8988T (cell line): ENCODE data around the gene MAPK8.

ENCODE experiments used
- DNase-seq: peaks from one replicate; pipeline ENCODE4 v3.0.0; 2011

The MAPK8 gene

DNA sequence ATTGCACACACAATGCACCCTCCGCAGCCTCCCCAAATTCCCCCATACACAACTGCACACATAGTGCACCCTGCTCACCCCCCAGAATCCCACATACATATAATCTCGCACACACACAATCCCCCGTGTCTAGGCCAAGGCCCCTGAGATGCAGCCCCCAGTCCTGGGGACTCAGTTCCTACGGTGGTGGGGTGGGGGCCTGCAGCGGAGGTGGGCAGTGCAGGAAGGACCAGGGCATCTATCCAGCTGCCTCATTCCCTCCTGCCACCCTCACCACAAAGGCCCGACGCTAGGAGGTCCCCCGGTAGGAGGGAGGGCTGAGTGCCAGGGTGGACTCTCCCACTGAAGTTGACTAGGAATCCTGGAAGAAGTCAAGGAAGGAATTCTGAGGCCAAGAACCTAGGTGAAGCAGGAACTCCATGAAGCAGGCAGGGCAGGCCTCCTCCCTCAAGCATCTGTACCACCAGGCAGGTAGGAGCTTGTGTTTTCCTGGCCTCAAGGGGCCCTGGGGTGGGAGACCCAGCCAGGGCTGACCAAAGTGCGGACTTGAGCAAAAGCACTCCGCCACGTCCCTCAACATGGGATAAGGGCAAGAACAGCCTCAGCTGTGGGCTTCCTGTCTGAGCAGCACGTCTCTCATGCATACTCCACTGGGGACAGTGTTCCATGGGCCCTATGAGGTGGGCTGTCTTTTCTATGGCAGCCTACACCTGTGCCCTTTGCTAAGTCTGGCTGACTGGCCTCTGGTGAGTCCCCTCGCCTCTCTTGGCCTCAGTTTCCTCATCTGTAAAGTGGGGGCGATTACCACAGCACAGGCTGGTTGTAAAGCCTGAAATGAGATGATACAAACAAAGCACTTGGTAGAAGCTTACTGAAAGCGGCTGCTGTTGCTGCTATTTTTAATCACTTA is 145.7 kb downstream of the MAPK8 start:
- DNase-seq = no peak

- no peak for DNase-seq
Measured at GRCh38 chr10:48452879-48453412, 146.5 kb downstream of the MAPK8 start.

DNA sequence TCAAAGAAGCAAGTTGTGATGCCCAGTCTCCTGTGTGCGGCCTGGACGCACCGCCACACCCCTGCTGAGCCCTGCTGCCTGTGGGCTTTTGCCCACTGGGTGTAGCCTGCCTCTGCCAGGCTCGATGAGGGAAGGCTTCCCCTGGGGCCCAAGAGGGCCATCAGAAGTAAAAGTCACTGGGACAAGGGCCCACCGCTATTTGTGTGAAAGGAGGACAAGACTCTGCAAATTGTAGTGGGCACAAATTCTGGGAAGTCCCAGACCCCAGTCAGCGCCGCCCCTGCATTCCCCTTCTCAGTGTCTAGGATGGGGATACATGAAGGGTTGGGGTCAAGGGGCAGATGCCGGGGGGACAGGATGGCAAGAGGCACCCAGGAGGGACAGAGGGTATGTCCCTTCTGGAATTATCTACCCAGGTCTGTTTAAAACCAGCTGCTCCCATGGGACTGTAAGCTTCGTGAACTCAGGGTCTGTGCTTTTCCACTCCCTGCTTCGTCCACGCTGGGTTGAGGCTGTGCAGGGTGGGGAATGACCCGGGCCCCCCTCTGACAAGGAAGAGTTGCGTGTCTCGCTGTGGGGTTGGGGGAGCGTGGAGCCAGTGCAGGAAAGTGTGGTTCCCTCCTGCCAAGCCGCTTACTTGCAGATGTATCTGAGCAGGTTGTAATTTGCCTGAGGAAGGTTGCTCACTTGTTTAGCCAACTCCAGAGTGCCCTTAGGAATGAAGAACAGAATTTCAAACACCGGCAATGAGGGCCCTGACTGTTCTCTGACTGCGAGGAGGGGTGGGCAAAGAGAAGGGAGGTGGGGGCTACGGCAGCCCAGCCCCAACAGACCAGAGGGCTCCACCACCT is 147.2 kb downstream of the MAPK8 start:
- DNase-seq = no peak

DNA sequence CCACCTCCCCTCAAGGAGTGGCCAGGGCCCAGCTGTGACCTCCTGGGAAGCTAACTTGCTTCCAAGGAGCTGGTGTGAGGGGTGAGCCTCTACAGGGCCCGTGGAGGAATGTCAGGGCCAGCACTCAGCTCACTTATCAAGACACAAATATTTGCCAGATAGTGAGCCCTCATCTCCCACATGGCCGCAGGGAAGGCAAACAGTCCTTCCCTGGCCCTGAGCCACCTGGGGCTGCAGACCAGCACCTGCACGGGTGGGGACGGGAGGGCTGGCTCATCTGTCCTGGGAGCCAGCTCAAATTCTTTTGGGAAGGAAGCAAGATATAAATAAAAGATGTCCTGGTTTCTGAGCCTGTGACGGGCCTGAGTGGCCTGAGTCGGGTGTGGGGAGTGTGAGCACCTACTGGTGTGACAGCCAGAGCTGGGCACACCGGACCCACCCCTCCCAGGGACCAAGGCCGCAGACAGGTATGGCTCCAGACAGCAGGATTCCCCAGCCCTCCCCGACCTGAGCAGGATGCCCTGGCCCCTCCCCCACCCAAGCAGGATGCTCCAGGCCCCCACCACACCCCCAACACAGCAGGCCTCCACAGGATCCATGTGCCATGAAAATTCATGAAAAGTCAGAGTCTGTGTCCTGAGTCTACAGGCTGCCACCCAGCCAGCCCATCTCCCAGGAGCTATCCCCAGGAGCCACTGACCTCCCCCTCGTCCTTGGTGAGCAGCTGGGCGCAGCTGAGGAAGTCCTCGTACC is 148.0 kb downstream of the MAPK8 start:
- no peak for DNase-seq

- DNase-seq = no peak
Measured at GRCh38 chr10:48455055-48455391, 148.5 kb downstream of the MAPK8 start.

DNA sequence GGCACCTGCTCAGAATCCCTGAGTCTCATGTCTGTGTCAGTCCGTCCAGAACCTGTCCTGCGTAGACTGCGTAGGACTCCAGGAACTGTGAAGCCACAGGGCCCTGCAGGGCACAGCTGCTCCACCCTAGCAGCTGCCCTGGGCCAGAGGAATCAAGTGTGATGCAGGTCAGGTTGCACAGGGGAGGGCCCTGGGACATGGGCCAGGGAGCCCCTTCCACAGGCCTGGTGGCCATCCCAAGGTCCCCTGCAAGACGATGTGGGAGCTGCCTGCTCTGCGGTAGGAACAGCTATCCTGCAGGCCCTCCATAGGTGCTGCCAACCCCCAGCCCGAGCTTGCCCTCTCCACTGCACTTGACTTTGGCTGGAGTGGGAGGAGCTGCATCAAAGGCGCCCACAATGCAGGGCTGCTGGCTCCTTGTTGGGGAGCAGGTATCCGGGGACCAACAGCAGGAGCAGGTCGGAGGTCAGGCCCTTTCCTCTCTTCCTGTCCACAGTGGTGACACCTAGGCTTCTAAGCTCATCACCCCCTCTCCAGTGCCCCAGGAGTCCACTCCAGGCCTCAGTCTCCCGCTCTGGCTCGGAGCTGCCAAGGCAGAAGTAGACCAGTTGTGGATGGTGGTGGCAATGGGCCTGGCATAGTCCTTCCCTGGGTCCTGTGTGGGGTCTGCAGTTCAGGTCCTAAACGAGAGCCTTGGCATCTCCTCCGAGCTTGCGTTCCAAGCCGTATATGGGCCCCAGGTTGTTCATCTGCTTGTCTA is 149.1 kb downstream of the MAPK8 start:
- no peak for DNase-seq

- DNase-seq = no peak
Measured at GRCh38 chr10:48456361-48456804, 149.9 kb downstream of the MAPK8 start.

- DNase-seq = no peak
Measured at GRCh38 chr10:48456808-48457761, 150.6 kb downstream of the MAPK8 start.

GRCh38 chr10:48457949-48458661 is 151.6 kb downstream of the MAPK8 start:
- no peak for DNase-seq

DNA sequence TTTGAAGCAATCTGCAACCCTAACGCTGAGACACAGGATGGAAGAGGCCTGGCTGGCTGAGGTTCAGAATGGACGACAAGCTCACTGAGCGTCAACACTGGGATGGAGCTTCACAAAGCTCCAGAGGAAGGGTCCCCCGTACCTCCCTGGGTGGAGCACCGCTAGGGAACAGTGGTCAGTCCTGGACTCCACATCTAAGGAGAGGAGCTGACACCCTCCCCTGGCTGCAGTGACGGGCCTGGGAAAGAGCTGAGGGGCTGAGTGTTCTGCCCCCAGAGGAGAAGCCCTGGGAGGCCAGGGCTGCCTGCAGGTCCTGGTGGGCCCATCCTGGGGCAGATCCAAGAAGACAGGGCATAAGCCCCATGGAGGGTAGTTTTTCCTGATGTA is 152.2 kb downstream of the MAPK8 start:
- no peak for DNase-seq

- no peak for DNase-seq
Measured at GRCh38 chr10:48459270-48460150, 153.0 kb downstream of the MAPK8 start.

GRCh38 chr10:48460182-48460581 is 153.7 kb downstream of the MAPK8 start:
- DNase-seq = no peak

DNA sequence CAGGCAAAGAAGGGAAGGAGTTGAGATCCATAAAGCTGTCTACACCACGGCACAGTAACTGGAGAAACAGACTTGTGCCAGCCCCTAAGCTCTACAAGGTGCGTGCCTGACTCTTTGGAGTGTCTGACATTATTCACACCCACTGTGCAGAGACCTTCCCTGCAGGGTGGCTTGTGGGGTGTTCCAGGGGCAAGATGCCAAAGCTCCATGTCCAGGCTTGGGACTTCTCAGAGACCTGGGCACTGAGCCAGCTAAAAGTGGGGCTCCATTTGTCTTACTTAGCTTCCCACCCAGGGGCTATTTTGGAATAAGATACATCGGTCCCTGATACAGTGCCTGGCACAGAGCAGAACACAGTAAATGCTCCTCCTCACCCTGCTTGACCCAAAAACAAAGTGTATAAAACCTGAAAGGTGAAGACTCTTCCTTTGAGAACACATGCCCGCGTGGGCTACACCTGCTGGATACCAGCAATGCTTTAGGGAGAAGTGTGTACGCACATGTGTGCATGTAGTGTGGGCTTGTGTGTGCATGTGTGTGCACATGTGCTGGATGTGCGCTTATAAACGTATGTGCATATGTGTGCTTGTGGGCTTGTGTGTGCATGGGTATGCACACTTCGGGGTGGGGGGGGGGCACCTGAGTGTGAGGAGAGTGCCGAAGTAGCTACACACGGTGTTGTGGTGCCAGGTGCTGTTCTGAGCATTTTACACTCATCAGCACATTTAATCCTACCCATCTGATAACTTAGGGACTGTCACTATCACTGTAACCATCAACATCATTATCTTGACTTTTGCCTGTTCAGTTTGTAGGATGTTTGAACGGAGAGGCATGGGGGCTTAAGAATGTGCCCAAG is 155.4 kb downstream of the MAPK8 start:
- peak; percentile 8 for DNase-seq

DNA sequence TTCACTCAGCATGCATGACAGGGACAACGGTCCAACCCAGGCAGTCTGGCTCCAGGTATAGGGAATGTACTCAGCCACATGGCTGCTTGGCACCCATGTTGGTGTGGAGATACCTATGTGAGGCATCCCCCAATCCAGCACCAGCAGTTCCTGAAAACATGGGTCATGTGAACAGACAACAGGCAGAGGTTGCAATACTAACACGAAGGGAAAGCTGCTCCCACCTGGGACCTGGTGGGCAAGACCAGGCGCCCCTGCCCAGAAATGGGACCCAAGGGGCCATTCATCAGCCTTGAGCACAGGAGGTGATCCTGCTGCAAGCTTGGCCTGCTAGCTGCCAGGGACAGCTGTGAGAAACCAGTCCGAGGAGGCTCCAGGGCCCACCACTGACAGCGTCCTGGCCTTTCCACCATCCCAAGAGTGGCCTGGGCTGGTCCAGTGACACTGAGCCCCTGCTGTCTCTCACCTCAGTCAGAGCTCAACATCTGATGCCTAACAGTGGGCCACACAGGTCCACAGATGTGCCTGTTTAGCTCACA is 156.1 kb downstream of the MAPK8 start:
- DNase-seq = peak; percentile 4

DNA sequence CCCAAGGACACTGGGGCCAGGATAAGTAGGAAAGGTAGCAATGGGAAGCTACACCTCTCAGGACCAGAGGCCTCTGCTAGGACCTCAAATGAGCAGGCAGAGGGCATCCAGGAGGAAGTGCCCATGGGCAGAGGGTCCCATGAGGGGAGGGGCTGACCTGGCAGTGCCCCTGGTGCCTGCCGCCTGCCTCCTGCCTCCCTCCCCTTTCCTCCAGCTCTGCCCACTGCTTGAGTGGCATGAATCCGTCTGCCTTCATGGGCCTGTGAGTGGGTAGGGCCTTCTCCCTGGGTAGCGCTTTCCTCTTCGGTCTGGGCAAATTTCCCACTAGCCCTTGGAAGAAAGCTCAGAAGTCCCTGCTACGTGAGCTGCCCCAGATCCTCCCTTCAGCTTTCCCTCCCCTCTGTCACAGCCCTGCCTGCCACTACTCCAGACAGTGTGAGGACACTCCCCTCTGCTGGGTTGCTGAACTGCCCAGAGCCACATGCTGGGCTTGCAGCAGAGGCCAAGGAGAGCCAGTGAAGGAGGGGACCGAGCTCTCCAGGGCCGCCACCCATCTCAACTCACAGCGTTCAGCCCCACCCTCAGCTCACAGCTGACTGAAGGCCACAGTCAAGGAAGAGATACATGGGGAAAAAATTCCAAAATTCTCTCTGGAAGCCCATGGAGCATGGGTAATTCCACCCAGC is 157.0 kb downstream of the MAPK8 start:
- peak; percentile 20 for DNase-seq

DNA sequence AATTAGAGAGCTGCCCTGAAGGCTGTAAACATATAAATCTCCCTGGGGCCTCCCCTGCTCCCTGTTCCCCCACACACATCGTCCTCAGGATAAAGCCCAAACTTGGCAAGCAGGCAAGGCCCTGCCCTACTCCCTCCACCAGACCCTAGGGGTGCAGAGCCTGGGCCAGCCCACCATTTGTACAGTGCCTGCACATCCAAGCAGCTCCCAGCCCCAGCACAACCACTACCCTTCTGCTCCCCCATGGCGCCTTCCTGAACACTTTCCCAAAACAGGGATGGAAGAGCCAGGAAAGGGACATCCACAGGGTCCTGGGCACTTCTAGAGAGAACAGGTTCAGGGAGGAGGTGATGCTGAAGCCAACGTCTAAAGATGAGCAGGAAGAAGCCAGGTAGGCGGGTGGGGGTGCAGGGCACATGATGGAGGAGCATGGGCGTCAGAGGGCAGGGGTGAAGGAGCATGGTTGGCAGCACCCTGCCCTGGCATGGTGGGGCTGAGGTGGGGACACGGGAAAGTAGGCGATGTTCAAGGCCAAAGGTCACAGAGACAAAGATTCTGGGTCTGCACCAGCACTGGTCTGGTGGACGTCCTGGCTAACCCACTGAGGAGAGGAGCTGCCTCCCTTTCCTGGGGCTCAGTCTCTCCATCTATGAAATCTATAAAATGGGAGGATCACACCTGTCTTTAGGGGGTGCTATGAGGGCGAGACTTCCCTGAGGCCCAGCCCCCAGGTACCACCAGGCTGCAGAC is 157.8 kb downstream of the MAPK8 start:
- DNase-seq = no peak
